Kidney epithelial cell (primary cell): ENCODE measurements around the gene CHDH. TPM values are rescaled to one million over a fixed set of nuclear protein-coding genes. Genes with fewer than 3 reads are reported as not detected.

Experiments
- DNase-seq: peaks from one replicate; pipeline ENCODE4 v3.0.0-alpha.2; 2010; ENCODE audit warnings: low read depth
- H3K27me3 ChIP-seq: 2 replicates; pipeline ENCODE4 v1.6.0; 2011; ENCODE audit warnings: low read length; ENCODE audit not compliant: control insufficient read depth, insufficient read depth
- H3K36me3 ChIP-seq: 2 replicates; pipeline ENCODE4 v1.5.1; 2011; ENCODE audit warnings: low read length; ENCODE audit not compliant: control insufficient read depth, insufficient read depth
- H3K4me3 ChIP-seq: 2 replicates; pipeline ENCODE4 v1.5.1; 2011; ENCODE audit warnings: low read depth, mild to moderate bottlenecking, control low read depth, low read length
- CTCF ChIP-seq: IDR thresholded peaks from 2 replicates; pipeline ENCODE4 v1.5.1; 2011; ENCODE audit warnings: mild to moderate bottlenecking, moderate library complexity, low read length, control low read depth, inconsistent platforms; ENCODE audit not compliant: insufficient read depth, poor library complexity, severe bottlenecking
- total RNA-seq: library from RNA; depleted of rRNA; stranded (reverse); fragments of >200 nt; gene quantifications from 2 replicates; pipeline ENCODE4 v1.2.3, GENCODE V29; 2015

The CHDH gene
- total RNA-seq, 1 donor from 2014 or later = 3.3 TPM

- H3K4me3 ChIP-seq = no peak overlapping the region
- H3K27me3 ChIP-seq = no peaks in the 10 kb centered on the region
- no peaks in the 10 kb centered on the region for H3K36me3 ChIP-seq
- no peak for TF ChIP-seq CTCF
- no peak for DNase-seq
Measured at GRCh38 chr3:53824795-53825194, 21.4 kb downstream of the CHDH start.

- no peak for TF ChIP-seq CTCF
- no peaks in the 10 kb centered on the region for H3K36me3 ChIP-seq
- H3K4me3 ChIP-seq = no peak overlapping the region
- H3K27me3 ChIP-seq = no peaks in the 10 kb centered on the region
- DNase-seq = no peak
Measured at GRCh38 chr3:53823956-53824657, 22.1 kb downstream of the CHDH start.

- no peak for DNase-seq
- Histone ChIP-seq H3K36me3 (no peaks in the 10 kb centered on the region), H3K4me3 (no peak overlapping the region), H3K27me3 (no peaks in the 10 kb centered on the region)
- no peak for TF ChIP-seq CTCF
Measured at GRCh38 chr3:53823026-53823955, 22.9 kb downstream of the CHDH start.

GRCh38 chr3:53822331-53822741 is 23.9 kb downstream of the CHDH start:
- no peak for DNase-seq
- Histone ChIP-seq H3K4me3 (no peak overlapping the region), H3K27me3 (no peaks in the 10 kb centered on the region), H3K36me3 (no peaks in the 10 kb centered on the region)
- TF ChIP-seq CTCF = no peak

GRCh38 chr3:53821631-53822121 is 24.5 kb downstream of the CHDH start:
- peak; percentile 67 for DNase-seq
- H3K36me3 ChIP-seq = no peaks in the 10 kb centered on the region
- no peaks in the 10 kb centered on the region for H3K27me3 ChIP-seq
- H3K4me3 ChIP-seq = no peak overlapping the region
- TF ChIP-seq CTCF = no peak
